Measurements from ENCODE around the gene TFAP2D. TPM values are rescaled to one million over a fixed set of nuclear protein-coding genes. Genes with fewer than 3 reads are reported as not detected.

The TFAP2D gene
- total and polyA plus RNA-seq, 2 of the 4 experiments (the other 2 are of a cell fraction): not detected

GRCh38 chr6:50819466-50819903, 106.2 kb downstream of the TFAP2D start:
- H4K20me1 ChIP-seq (ENCODE audit: insufficient read depth, low read length): no peaks in the 10 kb centered on the region
- TF ChIP-seq ELK1 (IDR thresholded peaks at IDR 0.05; ENCODE audit: borderline replicate concordance, low read depth, low read length): no peak
- TF ChIP-seq USF2 (IDR thresholded peaks at IDR 0.05; ENCODE audit: low read depth, low read length): no peak
- TF ChIP-seq CEBPB (IDR thresholded peaks at IDR 0.05; ENCODE audit: low read depth, low read length): no peak
- TF ChIP-seq FOS (IDR thresholded peaks at IDR 0.05; ENCODE audit: low read depth, low read length): no peak
- TF ChIP-seq RCOR1 (IDR thresholded peaks at IDR 0.05; ENCODE audit: insufficient replicate concordance, low read length): no peak
- no peak for TF ChIP-seq MAZ (IDR thresholded peaks at IDR 0.05; ENCODE audit: borderline replicate concordance, low read depth, low read length)
- no peak for TF ChIP-seq SMC3 (IDR thresholded peaks at IDR 0.05; ENCODE audit: low read depth, low read length)
- TF ChIP-seq CHD1 (IDR thresholded peaks at IDR 0.05; ENCODE audit: low read depth, low read length): no peak
- no peaks in the 10 kb centered on the region for H3K4me1 ChIP-seq (ENCODE audit: control insufficient read depth, insufficient read depth, low read length)
- peak overlapping the region; percentile 80 for H2AFZ ChIP-seq (replicated peaks; ENCODE audit: low read length, poor library complexity)
- H4K8ac ChIP-seq (ENCODE audit: low read depth in 2 of 2, low read length in 2 of 2): no peak overlapping the region
- no peak overlapping the region for H3K56ac ChIP-seq (ENCODE audit: extremely low read depth, insufficient read depth, low read length)
- POLR2A ChIA-PET (ENCODE audit: unreplicated experiment): no interaction called here
- peaks cover 56% of the 10 kb centered on the region for H3K27me3 ChIP-seq (ENCODE audit: control insufficient read depth, insufficient read depth, low read length)
- no peak overlapping the region for H3K4ac ChIP-seq (ENCODE audit: low read depth, low read length)
- H3K23ac ChIP-seq (ENCODE audit: low read depth, low read length): no peak overlapping the region
- 1% methylated on average over 22 of the region's 45 CpGs; no CpG with 5 or more reads in 1 of the 2 experiments for WGBS, 2 experiments (ENCODE audit: extremely low coverage in 2 of 2, insufficient read length in 1 of 2)
- BruUV-seq (replicated peaks): no TSS peak
- no peak overlapping the region for H2BK5ac ChIP-seq (ENCODE audit: low read depth, low read length, poor library complexity, severe bottlenecking)
- H2BK15ac ChIP-seq (ENCODE audit: low read depth, low read length): no peak overlapping the region
- H3K79me1 ChIP-seq (ENCODE audit: low read depth in 1 of 2, low read length in 2 of 2): no peaks in the 10 kb centered on the region
- dilution Hi-C loops (cut with HindIII; ENCODE audit: low sequenced_read_pairs, unreplicated experiment): no loop called here
- H2BK120ac ChIP-seq (ENCODE audit: low read depth, low read length): no peak overlapping the region
- no peak for DNase-seq
- H3K36me3 ChIP-seq (ENCODE audit: control insufficient read depth, insufficient read depth, low read length): no peaks in the 10 kb centered on the region
- no peak overlapping the region for H2AK9ac ChIP-seq (replicated peaks; ENCODE audit: low read depth, low read length, poor library complexity)
- no peak overlapping the region for H2BK20ac ChIP-seq (ENCODE audit: low read depth, low read length)
- H3K18ac ChIP-seq (ENCODE audit: low read depth, low read length): no peak overlapping the region
- no peak overlapping the region for H2AK5ac ChIP-seq (ENCODE audit: low read depth, low read length)
- H3K9ac ChIP-seq (ENCODE audit: low read depth, low read length): no peak overlapping the region
- H3K27ac ChIP-seq (ENCODE audit: insufficient read depth, low read length): no peak overlapping the region
- H3K14ac ChIP-seq (replicated peaks; ENCODE audit: low read depth, low read length): no peak overlapping the region
- no peak overlapping the region for H3K4me3 ChIP-seq (ENCODE audit: insufficient read depth, low read depth, low read length)
- CTCF ChIA-PET: interaction anchor here (0.6 kb wide), 1 partner anchor 1203 kb away, joined by 4 read pairs; no protein-coding TSS in a partner anchor
- intact Hi-C loops (cut with micrococcal nuclease): loop anchor here (10.0 kb wide), 1 partner anchor 1035 kb away; no protein-coding TSS in a partner anchor
- no peaks in the 10 kb centered on the region; the same call in 1 of the 2 replicates for H3K9me3 ChIP-seq (ENCODE audit: control insufficient read depth, insufficient read depth, low read length)
- no peak overlapping the region for H4K91ac ChIP-seq (ENCODE audit: insufficient read depth, low read depth, low read length)
- ATAC-seq (ENCODE audit: low read depth): no peak
- no peak overlapping the region; the same call in 1 of the 2 replicates for H3K4me2 ChIP-seq (ENCODE audit: low read depth, low read length)
- in situ Hi-C loops (cut with MboI; ENCODE audit: low sequenced_read_pairs): loop anchor here (25.0 kb wide), 1 partner anchor 1193 kb away; no protein-coding TSS in a partner anchor
- no peak overlapping the region for H4K5ac ChIP-seq (ENCODE audit: low read depth, low read length)
- no peaks in the 10 kb centered on the region for H3K9me1 ChIP-seq (ENCODE audit: insufficient read depth, low read length)
